ENCODE data around the gene AAGAB. TPM values are rescaled to one million over a fixed set of nuclear protein-coding genes. Genes with fewer than 3 reads are reported as not detected.

AAGAB gene
- total RNA-seq, 2 donors from 2014 or later: 67.7 to 99.1 TPM

- Histone ChIP-seq H3K9me3 (ENCODE audit: control insufficient read depth, low read length) (no peaks in the 10 kb centered on the region), H3K9ac (ENCODE audit: extremely low read depth, low read length, poor library complexity, severe bottlenecking) (no peak overlapping the region), H3K36me3 (ENCODE audit: control insufficient read depth, insufficient read depth, low read length) (peaks cover 56% of the 10 kb centered on the region), H3K27me3 (ENCODE audit: control insufficient read depth, insufficient read depth, low read length, poor library complexity, severe bottlenecking) (no peaks in the 10 kb centered on the region), H3K27ac (ENCODE audit: low read depth, low read length) (no peak overlapping the region), H3K4me1 (ENCODE audit: control insufficient read depth, insufficient read depth, low read length) (no peaks in the 10 kb centered on the region), H3K4me3 (ENCODE audit: low read length) (no peak overlapping the region)
- H3K27me3 Mint-ChIP-seq (ENCODE audit: insufficient read depth): no peaks in the 10 kb centered on the region
- TF ChIP-seq CTCF (conservative IDR thresholded peaks at IDR 0.05): no peak
- H3K4me1 Mint-ChIP-seq: no peaks in the 10 kb centered on the region
- no peak overlapping the region for H3K4me3 Mint-ChIP-seq
- no peak overlapping the region for H3K27ac Mint-ChIP-seq
- 90 to 93% methylated on average over 5 to 6 of the region's 6 CpGs for WGBS, 2 experiments (ENCODE audit: insufficient coverage in 1 of 2, insufficient read length in 1 of 2)
- no peaks in the 10 kb centered on the region for H3K9me3 Mint-ChIP-seq
- DNase-seq: no peak
- H3K36me3 Mint-ChIP-seq (ENCODE audit: low read depth): no peaks in the 10 kb centered on the region
Measured at GRCh38 chr15:67185051-67185450, 69.4 kb downstream of the AAGAB start.

- H3K9me3 Mint-ChIP-seq: no peaks in the 10 kb centered on the region
- no peak for DNase-seq
- H3K4me1 ChIP-seq (ENCODE audit: control insufficient read depth, insufficient read depth, low read length): no peaks in the 10 kb centered on the region
- H3K9me3 ChIP-seq (ENCODE audit: control insufficient read depth, low read length): no peaks in the 10 kb centered on the region
- 94% methylated on average over 14 to 18 of the region's 18 CpGs for WGBS, 2 experiments (ENCODE audit: insufficient coverage in 1 of 2, insufficient read length in 1 of 2)
- no peak for TF ChIP-seq CTCF (conservative IDR thresholded peaks at IDR 0.05)
- H3K27ac ChIP-seq (ENCODE audit: low read depth, low read length): no peak overlapping the region
- no peaks in the 10 kb centered on the region for H3K36me3 Mint-ChIP-seq (ENCODE audit: low read depth)
- no peak overlapping the region for H3K27ac Mint-ChIP-seq
- no peak overlapping the region for H3K4me3 Mint-ChIP-seq
- H3K36me3 ChIP-seq (ENCODE audit: control insufficient read depth, insufficient read depth, low read length): peaks cover 59% of the 10 kb centered on the region
- H3K4me1 Mint-ChIP-seq: no peaks in the 10 kb centered on the region
- H3K27me3 Mint-ChIP-seq (ENCODE audit: insufficient read depth): no peaks in the 10 kb centered on the region
- H3K4me3 ChIP-seq (ENCODE audit: low read length): no peak overlapping the region
- no peaks in the 10 kb centered on the region for H3K27me3 ChIP-seq (ENCODE audit: control insufficient read depth, insufficient read depth, low read length, poor library complexity, severe bottlenecking)
- H3K9ac ChIP-seq (ENCODE audit: extremely low read depth, low read length, poor library complexity, severe bottlenecking): no peak overlapping the region
Measured at GRCh38 chr15:67184208-67184925, 70.1 kb downstream of the AAGAB start.

GRCh38 chr15:67183443-67184169, 70.9 kb downstream of the AAGAB start:
- WGBS, 2 experiments (ENCODE audit: insufficient coverage in 1 of 2, insufficient read length in 1 of 2): 93 to 97% methylated on average over 5 to 7 of the region's 7 CpGs
- Mint-ChIP-seq H3K4me3 (no peak overlapping the region), H3K9me3 (no peaks in the 10 kb centered on the region), H3K27me3 (ENCODE audit: insufficient read depth) (no peaks in the 10 kb centered on the region), H3K4me1 (peaks cover 5% of the 10 kb centered on the region), H3K27ac (no peak overlapping the region), H3K36me3 (ENCODE audit: low read depth) (no peaks in the 10 kb centered on the region)
- Histone ChIP-seq H3K4me1 (ENCODE audit: control insufficient read depth, insufficient read depth, low read length) (no peaks in the 10 kb centered on the region), H3K9me3 (ENCODE audit: control insufficient read depth, low read length) (no peaks in the 10 kb centered on the region), H3K27ac (ENCODE audit: low read depth, low read length) (no peak overlapping the region), H3K27me3 (ENCODE audit: control insufficient read depth, insufficient read depth, low read length, poor library complexity, severe bottlenecking) (no peaks in the 10 kb centered on the region), H3K4me3 (ENCODE audit: low read length) (no peak overlapping the region), H3K36me3 (ENCODE audit: control insufficient read depth, insufficient read depth, low read length) (peaks cover 54% of the 10 kb centered on the region), H3K9ac (ENCODE audit: extremely low read depth, low read length, poor library complexity, severe bottlenecking) (no peak overlapping the region)
- no peak for DNase-seq
- TF ChIP-seq CTCF (conservative IDR thresholded peaks at IDR 0.05): no peak
